H7 (cell line): ENCODE measurements around the gene ALK. TPM values are rescaled to one million over a fixed set of nuclear protein-coding genes. Genes with fewer than 3 reads are reported as not detected.

Source experiments
- DNase-seq: peaks from one replicate; pipeline ENCODE4 v3.0.0; 2012
- H3K27me3 ChIP-seq: 2 replicates; pipeline ENCODE4 v1.6.0; 2011; ENCODE audit warnings: mild to moderate bottlenecking, low read length; ENCODE audit not compliant: control insufficient read depth, insufficient read depth
- H3K36me3 ChIP-seq: replicated peaks from 2 replicates; pipeline ENCODE4 v1.5.1; 2011; ENCODE audit warnings: low read length; ENCODE audit not compliant: control insufficient read depth, insufficient read depth
- H3K4me3 ChIP-seq: 2 replicates; pipeline ENCODE4 v1.5.1; 2011; ENCODE audit warnings: low read depth, mild to moderate bottlenecking, control low read depth, low read length, moderate library complexity; ENCODE audit not compliant: insufficient read depth
- total RNA-seq: library from RNA; depleted of rRNA; stranded (reverse); fragments of >200 nt; shearing (Covaris generic); gene quantifications from 2 replicates; pipeline ENCODE4 v1.2.3, GENCODE V29; 2014

Gene ALK
- total RNA-seq, 1 experiment from 2014 or later, result 0.21 TPM

GRCh38 chr2:29443151-29443550 is 478.2 kb downstream of the ALK start:
- Histone ChIP-seq H3K27me3 (no peaks in the 10 kb centered on the region), H3K4me3 (no peak overlapping the region), H3K36me3 (no peaks in the 10 kb centered on the region)
- DNase-seq, result no peak

DNA sequence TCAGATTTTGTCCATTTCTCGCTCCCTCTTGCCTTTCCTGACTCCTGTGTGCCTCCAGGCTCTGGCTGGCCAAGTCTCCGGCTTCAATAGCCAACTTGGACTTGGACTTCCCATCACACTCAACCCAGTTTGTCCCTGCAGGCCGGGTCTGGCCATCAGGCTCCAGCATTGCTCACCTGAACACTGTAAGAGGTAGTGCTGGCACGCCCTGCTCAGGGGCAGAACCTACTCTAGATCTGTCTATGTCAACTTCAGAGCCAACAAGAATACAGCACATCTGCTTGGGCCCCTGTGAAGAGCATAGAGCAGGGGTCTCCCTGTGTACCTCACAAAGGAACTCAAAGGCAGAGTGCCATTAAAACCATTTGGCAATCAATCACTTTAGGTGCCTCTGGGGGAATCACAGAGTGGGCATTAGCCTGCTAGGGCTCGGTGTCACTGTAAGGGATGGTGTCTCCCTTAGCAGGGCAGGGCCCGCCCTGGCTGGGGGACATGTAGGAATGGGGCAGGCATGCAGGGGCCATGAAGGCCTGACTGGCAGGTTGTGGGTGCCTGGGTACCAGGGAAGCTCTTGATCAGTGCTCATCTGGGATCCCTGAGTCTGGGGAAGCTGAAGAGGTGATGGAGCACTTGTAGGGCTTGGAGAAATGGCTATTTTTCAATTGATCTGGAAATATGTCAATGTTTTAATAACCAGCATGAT is 480.3 kb downstream of the ALK start:
- H3K36me3 ChIP-seq, result no peaks in the 10 kb centered on the region
- no peaks in the 10 kb centered on the region for H3K27me3 ChIP-seq
- DNase-seq, result no peak
- H3K4me3 ChIP-seq, result no peak overlapping the region

DNA sequence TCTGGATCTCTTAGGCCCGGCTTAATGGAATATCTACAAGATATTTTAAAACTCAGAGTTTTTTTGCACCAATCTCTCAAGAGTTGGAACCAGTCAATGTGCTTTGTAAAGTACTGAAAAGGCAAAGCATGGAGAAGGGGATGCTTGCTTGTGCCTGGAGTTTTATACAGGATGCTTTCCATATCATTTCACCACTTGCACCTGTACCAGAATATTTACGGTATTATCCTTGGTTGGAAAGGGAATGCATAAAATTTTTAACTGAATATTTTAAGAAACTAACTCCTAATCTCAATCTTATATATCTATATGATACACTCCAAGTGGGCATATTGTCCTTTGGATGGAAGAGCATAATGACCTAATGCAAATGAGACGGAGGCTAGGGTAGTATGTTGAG is 487.5 kb downstream of the ALK start:
- Histone ChIP-seq H3K36me3 (no peaks in the 10 kb centered on the region), H3K4me3 (no peak overlapping the region), H3K27me3 (no peaks in the 10 kb centered on the region)
- no peak for DNase-seq

- Histone ChIP-seq H3K4me3 (no peak overlapping the region), H3K27me3 (no peaks in the 10 kb centered on the region), H3K36me3 (no peaks in the 10 kb centered on the region)
- DNase-seq, result no peak
Measured at GRCh38 chr2:29433128-29433527, 488.3 kb downstream of the ALK start.

- no peak overlapping the region for H3K4me3 ChIP-seq
- DNase-seq, result no peak
- H3K27me3 ChIP-seq, result no peaks in the 10 kb centered on the region
- no peaks in the 10 kb centered on the region for H3K36me3 ChIP-seq
Measured at GRCh38 chr2:29431485-29431884, 489.9 kb downstream of the ALK start.

DNA sequence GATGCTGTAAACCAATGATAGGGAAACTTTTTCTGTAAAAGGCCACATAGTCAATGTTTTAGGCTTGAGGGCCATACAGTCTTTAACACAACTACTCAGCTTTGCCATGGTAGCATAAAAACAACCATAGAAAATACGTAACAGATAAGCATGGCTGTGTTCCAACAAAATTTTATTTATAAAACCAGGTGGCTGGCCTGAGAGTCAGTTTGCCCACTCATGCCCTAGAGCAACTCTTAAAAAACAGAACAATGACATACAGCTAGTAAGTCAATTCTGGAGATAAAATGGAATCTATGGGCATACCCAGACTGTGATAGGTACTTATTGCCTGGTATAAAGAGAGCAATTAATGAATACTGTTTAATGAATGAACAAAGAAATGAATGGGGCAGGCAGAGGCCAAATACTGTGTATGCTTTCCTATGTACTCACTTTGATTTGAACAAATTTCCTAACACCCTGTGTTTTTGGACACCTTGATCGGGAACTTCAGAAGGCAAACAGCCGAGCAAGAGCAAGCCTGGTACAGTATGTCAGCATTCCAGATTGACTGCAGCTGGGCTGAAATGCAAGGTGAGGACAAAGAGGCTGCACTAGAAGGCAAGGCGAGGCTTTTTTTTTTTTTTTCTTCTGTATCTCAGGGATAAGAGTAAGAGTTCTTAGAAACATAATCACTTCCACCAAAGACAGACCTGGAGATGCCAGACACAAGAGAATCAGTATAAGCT is 490.8 kb downstream of the ALK start:
- no peak overlapping the region for H3K4me3 ChIP-seq
- H3K36me3 ChIP-seq, result no peaks in the 10 kb centered on the region
- no peaks in the 10 kb centered on the region for H3K27me3 ChIP-seq
- no peak for DNase-seq

DNA sequence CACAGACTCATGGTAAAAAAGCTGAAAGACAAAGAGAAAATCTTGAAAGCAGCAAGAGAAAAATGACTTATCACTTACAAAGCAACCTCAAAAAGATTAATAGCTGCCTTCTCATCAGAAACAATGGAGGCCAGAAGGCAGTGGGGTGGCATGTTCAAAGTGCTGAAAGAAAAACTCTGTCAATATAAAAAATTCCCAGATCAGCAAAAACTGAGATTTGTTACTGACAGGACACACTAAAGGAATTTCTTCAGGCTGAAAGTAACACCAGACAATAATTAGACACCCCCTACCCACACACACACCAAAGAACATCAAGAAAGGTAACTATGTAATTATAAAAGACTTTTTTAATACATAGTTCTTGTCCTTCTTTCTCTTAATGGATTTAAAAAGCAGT is 495.0 kb downstream of the ALK start:
- Histone ChIP-seq H3K27me3 (no peaks in the 10 kb centered on the region; the same call in 1 of the 2 replicates), H3K4me3 (no peak overlapping the region), H3K36me3 (no peaks in the 10 kb centered on the region)
- DNase-seq, result no peak

GRCh38 chr2:29425866-29426265 is 495.5 kb downstream of the ALK start:
- no peaks in the 10 kb centered on the region for H3K36me3 ChIP-seq
- H3K27me3 ChIP-seq, result peaks cover 4% of the 10 kb centered on the region; the same call in 1 of the 2 replicates
- no peak overlapping the region for H3K4me3 ChIP-seq
- no peak for DNase-seq

DNA sequence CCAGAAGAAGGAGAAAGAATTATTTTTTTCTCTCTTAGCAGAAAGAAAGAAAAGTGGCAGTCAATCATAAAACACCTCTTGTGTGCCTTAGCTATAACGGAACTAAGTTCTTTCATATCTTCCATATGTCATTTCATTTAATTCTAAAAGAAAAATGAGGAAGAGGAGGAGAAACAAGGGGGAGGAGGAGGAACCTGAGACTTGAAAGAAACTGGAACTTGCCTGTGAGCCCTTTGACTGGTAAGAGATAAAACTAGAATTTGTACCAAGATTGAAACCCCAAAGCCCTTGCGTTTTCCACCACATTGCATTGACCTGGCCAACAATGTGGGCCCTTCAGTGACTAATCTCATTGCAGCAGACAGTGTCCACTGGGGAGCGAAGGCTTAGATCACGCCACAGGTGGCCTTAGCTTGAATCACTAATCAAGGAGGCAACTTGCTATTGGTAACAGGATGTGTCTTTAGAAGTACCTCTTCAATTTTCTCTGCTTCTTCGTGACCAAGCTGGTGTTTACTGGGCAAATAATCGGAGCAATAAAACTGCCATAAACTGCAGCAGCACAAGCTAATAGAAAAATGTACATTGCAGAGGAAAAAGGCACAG is 498.2 kb downstream of the ALK start:
- Histone ChIP-seq H3K27me3 (peaks cover 6% of the 10 kb centered on the region; the same call in 1 of the 2 replicates), H3K36me3 (no peaks in the 10 kb centered on the region), H3K4me3 (no peak overlapping the region)
- DNase-seq, result no peak

DNA sequence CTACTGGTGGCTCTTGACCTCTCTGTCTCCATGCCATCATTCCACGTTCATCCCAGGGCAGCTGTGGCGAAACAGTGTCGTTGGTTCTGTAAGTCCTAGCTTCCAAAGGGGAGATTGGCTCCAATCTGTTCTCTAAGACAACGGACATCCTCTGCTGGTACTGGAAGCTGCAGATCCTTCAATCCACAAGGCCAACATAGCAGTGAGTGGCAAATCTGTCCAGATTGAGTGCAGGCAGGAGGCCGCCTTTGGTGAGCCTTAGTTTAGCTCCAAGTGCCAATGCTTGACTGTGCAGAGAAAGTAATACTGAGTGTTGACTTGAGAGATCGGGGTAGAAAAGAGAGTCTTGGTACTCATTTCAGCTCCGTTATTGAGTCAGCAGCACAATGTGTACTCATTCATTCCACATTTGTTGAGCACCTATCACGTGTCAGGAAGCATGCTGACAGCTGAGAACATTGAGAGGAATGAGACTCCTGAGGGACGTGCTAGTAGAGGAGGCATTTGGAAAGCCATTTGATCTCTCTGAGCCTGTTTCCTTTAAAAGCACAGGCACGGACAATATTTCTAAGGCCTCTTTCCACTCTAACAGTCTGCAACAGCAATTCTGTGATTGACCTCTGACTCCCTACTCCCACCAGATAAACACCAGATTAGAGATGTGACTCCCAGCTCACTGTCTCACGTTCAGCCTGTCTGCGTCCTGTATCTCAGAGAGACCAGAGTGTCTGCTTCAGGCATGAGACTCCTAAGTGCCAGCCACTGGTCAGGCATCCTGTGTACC is 500.2 kb downstream of the ALK start:
- DNase-seq, result no peak
- peaks cover 6% of the 10 kb centered on the region; the same call in 1 of the 2 replicates for H3K27me3 ChIP-seq
- H3K36me3 ChIP-seq, result no peaks in the 10 kb centered on the region
- no peak overlapping the region for H3K4me3 ChIP-seq

DNA sequence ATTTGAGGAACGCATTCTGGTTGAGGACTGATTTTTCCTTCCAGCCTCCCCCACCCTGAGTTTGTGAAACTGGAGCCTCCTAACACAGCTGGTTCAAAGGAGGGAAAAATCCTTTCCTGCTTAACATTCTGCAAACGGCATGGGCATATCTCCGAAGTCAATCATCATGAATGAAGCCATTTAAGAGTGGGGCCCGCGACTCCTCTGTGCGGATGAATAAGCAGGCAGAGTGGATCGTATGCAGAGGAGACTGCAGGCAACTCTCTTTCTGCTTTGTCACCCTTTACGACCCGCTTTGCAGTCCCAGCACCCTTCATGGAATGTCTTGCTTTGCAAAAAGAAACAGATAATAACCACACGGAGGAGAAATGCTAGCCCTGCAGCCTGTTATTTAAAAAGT is 500.9 kb downstream of the ALK start:
- H3K36me3 ChIP-seq, result no peaks in the 10 kb centered on the region
- H3K4me3 ChIP-seq, result no peak overlapping the region
- peaks cover 6% of the 10 kb centered on the region; the same call in 1 of the 2 replicates for H3K27me3 ChIP-seq
- DNase-seq, result no peak

DNA sequence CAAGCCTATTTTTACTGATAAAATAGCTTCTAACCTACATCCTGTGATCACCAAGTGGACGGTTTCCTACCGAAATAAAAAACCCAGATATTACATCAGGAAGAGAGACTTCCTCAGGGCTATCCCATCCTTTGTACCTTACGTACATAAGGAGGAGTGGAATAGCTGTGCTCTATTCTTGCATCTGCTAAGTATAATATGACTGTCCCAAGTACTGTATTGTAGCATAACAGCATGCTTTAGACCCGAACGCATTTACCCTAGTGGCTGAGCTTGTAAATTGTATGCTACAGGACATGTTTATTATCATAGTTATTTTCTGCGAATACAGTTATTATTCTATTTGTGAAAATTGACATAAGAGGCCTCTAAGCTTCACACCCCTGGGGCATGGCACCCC is 503.8 kb downstream of the ALK start:
- DNase-seq, result no peak

GRCh38 chr2:29412197-29412925 is 509.0 kb downstream of the ALK start:
- no peaks in the 10 kb centered on the region for H3K36me3 ChIP-seq
- no peaks in the 10 kb centered on the region for H3K27me3 ChIP-seq
- no peak overlapping the region for H3K4me3 ChIP-seq
- no peak for DNase-seq

More for the DNA sequence above, 503.8 kb downstream of the ALK start:
- H3K4me3 ChIP-seq, result no peak overlapping the region
- H3K27me3 ChIP-seq, result peaks cover 6% of the 10 kb centered on the region; the same call in 1 of the 2 replicates
- no peaks in the 10 kb centered on the region for H3K36me3 ChIP-seq

DNA sequence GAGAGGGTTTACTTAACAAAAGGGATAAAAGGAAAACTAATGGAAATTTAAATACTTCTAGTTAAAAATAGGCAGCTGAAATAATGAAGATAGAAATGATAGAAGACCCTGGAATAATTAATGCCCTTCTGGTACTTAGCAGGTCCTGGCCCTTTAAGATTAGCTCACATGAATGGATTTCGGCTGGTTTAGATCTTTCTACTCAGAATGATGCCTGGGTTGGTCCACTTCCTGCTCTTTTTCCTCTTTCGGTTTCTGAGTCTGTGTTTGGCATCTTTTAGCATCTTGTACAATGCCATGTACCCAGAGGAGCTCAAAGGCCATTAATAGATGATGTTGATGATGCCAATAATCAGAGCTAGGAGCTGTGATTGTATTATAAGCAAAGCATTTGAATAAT is 515.7 kb downstream of the ALK start:
- no peak for DNase-seq
- H3K27me3 ChIP-seq, result no peaks in the 10 kb centered on the region
- H3K4me3 ChIP-seq, result no peak overlapping the region
- no peaks in the 10 kb centered on the region for H3K36me3 ChIP-seq
